ENCODE results near the gene DAO.
"Not testable (repeated sequence)": the region's sequence is repeated elsewhere in the genome, so short reads cannot be mapped to it uniquely, and the experiment has no call there.

The DAO gene

DNA sequence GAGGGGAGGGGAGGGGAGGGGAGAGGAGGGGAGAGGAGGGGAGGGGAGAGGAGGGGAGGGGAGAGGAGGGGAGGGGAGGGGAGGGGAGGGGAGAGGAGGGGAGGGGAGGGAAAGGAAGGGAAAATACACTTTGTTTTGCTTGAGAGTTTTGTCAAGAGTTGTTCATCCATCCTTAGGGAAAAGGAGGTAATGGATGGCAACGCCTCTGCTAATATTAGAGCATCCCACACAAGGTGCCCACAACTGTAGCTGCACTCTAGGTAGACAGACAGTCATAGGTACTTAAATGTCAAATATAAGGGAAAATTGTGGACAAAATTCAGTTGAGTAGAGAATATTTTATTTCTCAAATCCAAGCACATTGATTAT lies 20.0 kb upstream of the DAO start:
- TF ChIP-seq, protein P1, sequence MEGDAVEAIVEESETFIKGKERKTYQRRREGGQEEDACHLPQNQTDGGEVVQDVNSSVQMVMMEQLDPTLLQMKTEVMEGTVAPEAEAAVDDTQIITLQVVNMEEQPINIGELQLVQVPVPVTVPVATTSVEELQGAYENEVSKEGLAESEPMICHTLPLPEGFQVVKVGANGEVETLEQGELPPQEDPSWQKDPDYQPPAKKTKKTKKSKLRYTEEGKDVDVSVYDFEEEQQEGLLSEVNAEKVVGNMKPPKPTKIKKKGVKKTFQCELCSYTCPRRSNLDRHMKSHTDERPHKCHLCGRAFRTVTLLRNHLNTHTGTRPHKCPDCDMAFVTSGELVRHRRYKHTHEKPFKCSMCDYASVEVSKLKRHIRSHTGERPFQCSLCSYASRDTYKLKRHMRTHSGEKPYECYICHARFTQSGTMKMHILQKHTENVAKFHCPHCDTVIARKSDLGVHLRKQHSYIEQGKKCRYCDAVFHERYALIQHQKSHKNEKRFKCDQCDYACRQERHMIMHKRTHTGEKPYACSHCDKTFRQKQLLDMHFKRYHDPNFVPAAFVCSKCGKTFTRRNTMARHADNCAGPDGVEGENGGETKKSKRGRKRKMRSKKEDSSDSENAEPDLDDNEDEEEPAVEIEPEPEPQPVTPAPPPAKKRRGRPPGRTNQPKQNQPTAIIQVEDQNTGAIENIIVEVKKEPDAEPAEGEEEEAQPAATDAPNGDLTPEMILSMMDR (IDR thresholded peaks at IDR 0.05; ENCODE audit: low read depth, low read length) = no peak
- no peak for DNase-seq (ENCODE audit: low read depth, low spot score)
- in situ Hi-C loops (cut with HindIII; ENCODE audit: low sequenced_read_pairs) = no loop called here
- H3K4me3 ChIP-seq (ENCODE audit: low read depth, low read length) = no peak overlapping the region

GRCh38 chr12:108860443-108860842 lies 19.4 kb upstream of the DAO start:
- no peak overlapping the region for H3K4me3 ChIP-seq (ENCODE audit: low read depth, low read length)
- in situ Hi-C loops (cut with HindIII; ENCODE audit: low sequenced_read_pairs) = no loop called here
- TF ChIP-seq, protein P1 (IDR thresholded peaks at IDR 0.05; ENCODE audit: low read depth, low read length) = no peak
- no peak for DNase-seq (ENCODE audit: low read depth, low spot score)

- DNase-seq (ENCODE audit: low read depth, low spot score) = no peak
- in situ Hi-C loops (cut with HindIII; ENCODE audit: low sequenced_read_pairs) = no loop called here
- no peak overlapping the region for H3K4me3 ChIP-seq (ENCODE audit: low read depth, low read length)
- TF ChIP-seq, protein P1 (IDR thresholded peaks at IDR 0.05; ENCODE audit: low read depth, low read length) = no peak
Measured at GRCh38 chr12:108861878-108862587, 17.9 kb upstream of the DAO start.

- in situ Hi-C loops (cut with HindIII; ENCODE audit: low sequenced_read_pairs) = no loop called here
- no peak for DNase-seq (ENCODE audit: low read depth, low spot score)
- H3K4me3 ChIP-seq (ENCODE audit: low read depth, low read length) = no peak overlapping the region
- TF ChIP-seq, protein P1 (IDR thresholded peaks at IDR 0.05; ENCODE audit: low read depth, low read length) = no peak
Measured at GRCh38 chr12:108862588-108862959, 17.3 kb upstream of the DAO start.

DNA sequence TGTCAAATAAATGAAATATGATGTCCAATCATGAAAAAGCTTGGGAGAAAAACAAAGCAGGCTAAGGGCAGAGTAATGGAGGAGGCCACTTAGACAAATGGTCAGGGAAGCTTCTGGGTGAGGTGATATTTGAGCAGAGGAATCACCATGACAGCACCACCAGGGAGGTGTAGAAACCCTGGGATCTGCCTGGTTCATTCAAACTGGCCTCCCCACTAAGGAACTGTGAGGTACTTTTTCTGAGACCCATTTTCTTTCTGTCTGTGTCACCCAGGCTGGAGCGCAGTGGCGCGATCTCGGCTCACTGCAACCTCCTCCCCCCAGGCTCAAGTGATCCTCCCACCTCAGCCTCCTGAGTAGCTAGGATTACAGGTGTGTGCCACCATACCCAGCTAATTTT lies 14.7 kb upstream of the DAO start:
- TF ChIP-seq, protein P1 (IDR thresholded peaks at IDR 0.05; ENCODE audit: low read depth, low read length) = no peak
- H3K4me3 ChIP-seq (ENCODE audit: low read depth, low read length) = no peak overlapping the region
- in situ Hi-C loops (cut with HindIII; ENCODE audit: low sequenced_read_pairs) = no loop called here
- DNase-seq (ENCODE audit: low read depth, low spot score) = no peak

DNA sequence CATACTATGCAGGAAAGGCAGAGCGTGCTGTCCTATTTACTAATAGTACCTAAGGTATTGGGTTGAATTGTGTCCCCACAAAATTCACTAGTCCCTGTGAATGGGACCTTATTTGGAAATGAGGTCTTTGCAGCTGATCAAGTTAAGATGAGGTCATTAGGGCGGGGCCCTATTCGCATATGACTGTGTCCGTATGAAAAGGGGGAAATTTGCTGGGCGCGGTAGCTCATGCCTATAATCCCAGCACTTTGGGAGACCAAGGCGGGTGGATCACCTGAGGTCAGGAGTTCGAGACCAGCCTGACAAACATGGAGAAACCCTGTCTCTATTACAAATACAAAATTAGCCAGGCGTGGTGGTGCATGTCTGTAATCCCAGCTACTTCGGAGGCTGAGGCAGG lies 13.8 kb upstream of the DAO start:
- in situ Hi-C loops (cut with HindIII; ENCODE audit: low sequenced_read_pairs); H3K4me3 ChIP-seq (ENCODE audit: low read depth, low read length); DNase-seq (ENCODE audit: low read depth, low spot score): not testable (repeated sequence)

DNA sequence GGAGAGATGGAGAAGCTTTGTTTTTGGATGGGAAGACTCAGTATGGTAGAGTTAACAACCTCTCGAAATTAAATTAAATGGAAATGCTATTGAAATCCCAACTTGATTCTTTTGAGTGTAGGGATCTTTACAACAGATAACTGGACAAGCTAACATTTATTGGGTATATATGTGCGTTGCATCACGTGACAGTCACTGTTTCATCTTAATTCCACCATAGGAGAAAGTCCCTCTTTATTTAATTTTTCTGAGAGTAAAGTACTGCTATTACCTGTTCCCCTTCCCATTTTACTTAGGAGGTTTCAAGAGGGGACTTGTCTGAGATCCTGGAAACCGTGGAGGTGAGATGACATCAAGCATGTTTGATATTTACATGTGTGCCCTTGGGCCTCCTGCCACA lies 11.1 kb upstream of the DAO start:
- in situ Hi-C loops (cut with HindIII; ENCODE audit: low sequenced_read_pairs) = no loop called here
- DNase-seq (ENCODE audit: low read depth, low spot score) = no peak
- H3K4me3 ChIP-seq (ENCODE audit: low read depth, low read length) = no peak overlapping the region
- TF ChIP-seq, protein P1 (IDR thresholded peaks at IDR 0.05; ENCODE audit: low read depth, low read length) = no peak
